ENCODE data around the gene PRR7.

GRCh38 chr5:177447611-177448243 is 1.1 kb downstream of the PRR7 start:
- TF ChIP-seq CEBPB (IDR thresholded peaks at IDR 0.05) (no peak), RAD21 (IDR thresholded peaks at IDR 0.05; ENCODE audit: low read depth) (no peak; the same call in 1 of the 2 replicates), TEAD4 (IDR thresholded peaks at IDR 0.05) (peak; percentile 54), TAF1 (IDR thresholded peaks at IDR 0.05; ENCODE audit: low read depth) (no peak), YY1 (IDR thresholded peaks at IDR 0.05; ENCODE audit: low read depth) (peak; percentile 66), EP300 (IDR thresholded peaks at IDR 0.05; ENCODE audit: borderline replicate concordance) (no peak; the same call in 1 of the 2 replicates)

All from Ishikawa (cell line).